HepG2 (cell line): ENCODE measurements around the gene CTSA. TPM values are rescaled to one million over a fixed set of nuclear protein-coding genes. Genes with fewer than 3 reads are reported as not detected.

ENCODE experiments used
- CAMTA2 ChIP-seq: sonication (generic); formaldehyde crosslinking; IDR thresholded peaks from 2 replicates; pipeline ENCODE4 v1.4.0; 2020; ENCODE audit warnings: mild to moderate bottlenecking, missing genetic modification reagents, borderline replicate concordance
- CSRNP2 ChIP-seq: sonication (generic); formaldehyde crosslinking; conservative IDR thresholded peaks from 2 replicates; pipeline ENCODE4 v1.8.0; 2022; ENCODE audit warnings: low read depth, missing genetic modification reagents
- EP300 ChIP-seq, 3 experiments: sonication (generic) in 1 of 3; formaldehyde crosslinking in 1 of 3; IDR thresholded peaks; 2 replicates each; pipeline versions ENCODE4 v1.5.1 to v1.6.1; 2011 to 2020; ENCODE audit warnings: low read depth in 2 of 3, low read length in 2 of 3, borderline replicate concordance in 1 of 3, improper control_type of control experiment in 1 of 3, mild to moderate bottlenecking in 1 of 3, missing genetic modification reagents in 1 of 3, moderate library complexity in 1 of 3
- EZH2 ChIP-seq: conservative IDR thresholded peaks from 2 replicates; pipeline ENCODE4 v1.6.1; 2012; ENCODE audit warnings: mild to moderate bottlenecking, low read depth, low read length, moderate library complexity
- HNF4A ChIP-seq: sonication (generic); formaldehyde crosslinking; IDR thresholded peaks from 2 replicates; pipeline ENCODE4 v1.4.0; 2020; ENCODE audit warnings: missing genetic modification reagents
- JARID2 ChIP-seq: sonication (generic); formaldehyde crosslinking; IDR thresholded peaks from 2 replicates; pipeline ENCODE4 v1.8.1; 2023; ENCODE audit warnings: missing genetic modification reagents, inconsistent platforms; ENCODE audit not compliant: insufficient replicate concordance
- NCOA5 ChIP-seq: sonication (generic); formaldehyde crosslinking; IDR thresholded peaks from 2 replicates; pipeline ENCODE4 v1.4.0; 2020; ENCODE audit warnings: missing genetic modification reagents
- RERE ChIP-seq: IDR thresholded peaks from 2 replicates; pipeline ENCODE4 v1.6.1; 2016; ENCODE audit warnings: low read depth, missing genetic modification reagents, missing compliant biosample characterization
- RXRA ChIP-seq: sonication (generic); formaldehyde crosslinking; IDR thresholded peaks from 2 replicates; pipeline ENCODE4 v1.5.1; 2020; ENCODE audit warnings: missing genetic modification reagents
- SIX1 ChIP-seq: sonication (generic); formaldehyde crosslinking; IDR thresholded peaks from 2 replicates; pipeline ENCODE4 v1.4.0; 2020; ENCODE audit warnings: missing genetic modification reagents, borderline replicate concordance
- ZKSCAN8 ChIP-seq: IDR thresholded peaks from 2 replicates; pipeline ENCODE4 v1.6.1; 2016; ENCODE audit warnings: borderline replicate concordance, missing genetic modification reagents, missing compliant biosample characterization
- ZNF275 ChIP-seq: sonication (generic); formaldehyde crosslinking; IDR thresholded peaks from 2 replicates; pipeline ENCODE4 v1.8.0; 2022; ENCODE audit warnings: missing genetic modification reagents, mild to moderate bottlenecking, inconsistent platforms, borderline replicate concordance
- ZNF335 ChIP-seq: sonication (generic); formaldehyde crosslinking; IDR thresholded peaks from 2 replicates; pipeline ENCODE4 v1.4.0; 2020; ENCODE audit warnings: missing genetic modification reagents
- ZNF34 ChIP-seq: sonication (generic); formaldehyde crosslinking; IDR thresholded peaks from 2 replicates; pipeline ENCODE4 v1.4.0; 2020; ENCODE audit warnings: mild to moderate bottlenecking, missing genetic modification reagents, borderline replicate concordance
- ZNF580 ChIP-seq: IDR thresholded peaks from 2 replicates; pipeline ENCODE4 v1.6.1; 2016; ENCODE audit warnings: low read depth, borderline replicate concordance
- ZNF75D ChIP-seq: sonication (generic); formaldehyde crosslinking; IDR thresholded peaks from 2 replicates; pipeline ENCODE4 v1.8.1; 2023; ENCODE audit warnings: missing genetic modification reagents, mild to moderate bottlenecking, borderline replicate concordance
- ZNF768 ChIP-seq: sonication (generic); formaldehyde crosslinking; IDR thresholded peaks from 2 replicates; pipeline ENCODE4 v1.4.0; 2020; ENCODE audit warnings: missing genetic modification reagents
- polyA plus RNA-seq, 8 experiments: library from polyadenylated mRNA; depleted of rRNA in 3 of 8; stranded (reverse) in 7 of 8; unstranded in 1 of 8; fragments of >200 nt; fragmentation: Illumina TruSeq in 4 of 8; extraction: Trizol in 4 of 8; gene quantifications; 2 replicates each; pipeline versions ENCODE4 v1.2.1 to v1.2.3, GENCODE V29; 2011 to 2016; ENCODE audit warnings: low read depth in 4 of 8, missing spikeins in 1 of 8, mixed read lengths in 1 of 8; ENCODE audit not compliant: insufficient read depth in 1 of 8
- total RNA-seq, 5 experiments: library from RNA; depleted of rRNA; stranded (reverse); fragments of >200 nt; fragmentation: Illumina TruSeq; extraction: Trizol; gene quantifications; 2 replicates each; pipeline ENCODE4 v1.2.3, GENCODE V29; 2016; ENCODE audit warnings: low read depth in 1 of 5
- TF ChIP-seq, protein P1 (sequence below): sonication (generic); formaldehyde crosslinking; IDR thresholded peaks from 2 replicates; pipeline ENCODE4 v1.8.0; 2022; ENCODE audit warnings: low read depth, missing genetic modification reagents

The CTSA gene
- total and polyA plus RNA-seq, 2 of the 13 experiments (the other 11 are each of a cell fraction or from before 2014, with no cell fraction given): 202 to 231 TPM

- TF ChIP-seq NCOA5 (CRISPR knock-in tag): no peak
- TF ChIP-seq HNF4A (CRISPR knock-in tag): peak; percentile 96
- TF ChIP-seq ZNF580 (CRISPR knock-in tag): 0 out of 2 replicates have a peak, but pooled peaks have one; percentile 17
- TF ChIP-seq EP300 (IDR thresholded peaks at IDR 0.05; ENCODE audit: low read depth in 2 of 2, low read length in 2 of 2): peak in 1 of 2 experiments; percentile 57; a peak in 1 of 4 replicates
- peak; percentile 25; the same call in 1 of the 2 replicates for TF ChIP-seq EP300 (CRISPR knock-in tag; IDR thresholded peaks at IDR 0.05; ENCODE audit: borderline replicate concordance)
- TF ChIP-seq ZNF75D (CRISPR knock-in tag): no peak
- no peak for TF ChIP-seq ZKSCAN8
- TF ChIP-seq RXRA: no peak; the same call in 1 of the 2 replicates
- TF ChIP-seq EZH2: no peak
- TF ChIP-seq ZNF335 (CRISPR knock-in tag): 0 out of 2 replicates have a peak, but pooled peaks have one; percentile 33
- TF ChIP-seq JARID2: no peak
- no peak for TF ChIP-seq ZNF275
- TF ChIP-seq SIX1: no peak
- no peak for TF ChIP-seq RERE (CRISPR knock-in tag)
- TF ChIP-seq CAMTA2 (CRISPR knock-in tag): peak; percentile 61; the same call in 1 of the 2 replicates
- TF ChIP-seq, protein P1, sequence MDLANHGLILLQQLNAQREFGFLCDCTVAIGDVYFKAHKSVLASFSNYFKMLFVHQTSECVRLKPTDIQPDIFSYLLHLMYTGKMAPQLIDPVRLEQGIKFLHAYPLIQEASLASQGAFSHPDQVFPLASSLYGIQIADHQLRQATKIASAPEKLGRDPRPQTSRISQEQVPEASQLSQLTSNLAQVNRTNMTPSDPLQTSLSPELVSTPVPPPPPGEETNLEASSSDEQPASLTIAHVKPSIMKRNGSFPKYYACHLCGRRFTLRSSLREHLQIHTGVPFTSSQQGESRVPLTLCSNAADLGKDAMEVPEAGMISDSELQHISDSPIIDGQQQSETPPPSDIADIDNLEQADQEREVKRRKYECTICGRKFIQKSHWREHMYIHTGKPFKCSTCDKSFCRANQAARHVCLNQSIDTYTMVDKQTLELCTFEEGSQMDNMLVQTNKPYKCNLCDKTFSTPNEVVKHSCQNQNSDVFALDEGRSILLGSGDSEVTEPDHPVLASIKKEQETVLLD (CRISPR knock-in tag): no peak
- no peak for TF ChIP-seq CSRNP2
- no peak for TF ChIP-seq ZNF34 (CRISPR knock-in tag)
- TF ChIP-seq ZNF768 (CRISPR knock-in tag): no peak; the same call in 1 of the 2 replicates
Observed at GRCh38 chr20:45909336-45909808, 18.2 kb downstream of the CTSA start (continued).
